HUES48 (cell line): Measurements from ENCODE around the gene ALDOB.

ENCODE experiments used
- H3K27ac ChIP-seq: one replicate; pipeline ENCODE4 v1.7.0; 2013; ENCODE audit warnings: low read depth, low read length, inconsistent platforms
- H3K27me3 ChIP-seq: 2 replicates; pipeline ENCODE4 v1.6.1; 2013; ENCODE audit warnings: mild to moderate bottlenecking, low read length; ENCODE audit not compliant: control insufficient read depth, insufficient read depth
- H3K36me3 ChIP-seq: 2 replicates; pipeline ENCODE4 v1.6.1; 2013; ENCODE audit warnings: low read length; ENCODE audit not compliant: control insufficient read depth, insufficient read depth
- H3K4me1 ChIP-seq: 2 replicates; pipeline ENCODE4 v1.6.1; 2013; ENCODE audit warnings: mild to moderate bottlenecking, low read length; ENCODE audit not compliant: control insufficient read depth, insufficient read depth
- H3K4me3 ChIP-seq: 2 replicates; pipeline ENCODE4 v1.5.1; 2013; ENCODE audit warnings: mild to moderate bottlenecking, low read depth, low read length
- H3K9ac ChIP-seq: 2 replicates; pipeline ENCODE4 v1.6.1; 2013; ENCODE audit warnings: mild to moderate bottlenecking, low read depth, low read length, moderate library complexity
- H3K9me3 ChIP-seq: 2 replicates; pipeline ENCODE4 v1.6.1; 2013; ENCODE audit warnings: low read length; ENCODE audit not compliant: control insufficient read depth, insufficient read depth

Gene ALDOB

GRCh38 chr9:101442318-101442717 lies 6.7 kb upstream of the ALDOB start:
- H3K9ac ChIP-seq: no peak overlapping the region
- H3K27me3 ChIP-seq: no peaks in the 10 kb centered on the region
- H3K4me3 ChIP-seq: no peak overlapping the region
- no peaks in the 10 kb centered on the region for H3K36me3 ChIP-seq
- no peaks in the 10 kb centered on the region for H3K4me1 ChIP-seq
- no peak overlapping the region for H3K27ac ChIP-seq
- no peaks in the 10 kb centered on the region for H3K9me3 ChIP-seq

- Histone ChIP-seq H3K27me3 (no peaks in the 10 kb centered on the region), H3K36me3 (no peaks in the 10 kb centered on the region), H3K4me1 (no peaks in the 10 kb centered on the region), H3K4me3 (no peak overlapping the region), H3K9ac (no peak overlapping the region), H3K9me3 (no peaks in the 10 kb centered on the region), H3K27ac (no peak overlapping the region)
Measured at GRCh38 chr9:101440714-101441230, 5.2 kb upstream of the ALDOB start.

GRCh38 chr9:101438523-101438922 lies 2.9 kb upstream of the ALDOB start:
- H3K4me1 ChIP-seq: no peaks in the 10 kb centered on the region
- no peaks in the 10 kb centered on the region for H3K9me3 ChIP-seq
- H3K4me3 ChIP-seq: no peak overlapping the region
- no peak overlapping the region for H3K27ac ChIP-seq
- no peaks in the 10 kb centered on the region for H3K27me3 ChIP-seq
- H3K36me3 ChIP-seq: no peaks in the 10 kb centered on the region
- H3K9ac ChIP-seq: no peak overlapping the region

GRCh38 chr9:101437806-101438232 lies 2.2 kb upstream of the ALDOB start:
- Histone ChIP-seq H3K36me3 (no peaks in the 10 kb centered on the region), H3K9me3 (no peaks in the 10 kb centered on the region), H3K27ac (no peak overlapping the region), H3K4me3 (no peak overlapping the region), H3K4me1 (no peaks in the 10 kb centered on the region), H3K9ac (no peak overlapping the region), H3K27me3 (no peaks in the 10 kb centered on the region)

GRCh38 chr9:101434998-101435397 lies 576 bp downstream of the ALDOB start:
- Histone ChIP-seq H3K9ac (no peak overlapping the region), H3K27ac (no peak overlapping the region), H3K36me3 (no peaks in the 10 kb centered on the region), H3K4me3 (no peak overlapping the region), H3K4me1 (no peaks in the 10 kb centered on the region), H3K27me3 (no peaks in the 10 kb centered on the region), H3K9me3 (no peaks in the 10 kb centered on the region)

GRCh38 chr9:101433229-101433628 lies 2.3 kb downstream of the ALDOB start:
- H3K4me3 ChIP-seq: no peak overlapping the region
- no peaks in the 10 kb centered on the region for H3K4me1 ChIP-seq
- H3K9ac ChIP-seq: no peak overlapping the region
- H3K27ac ChIP-seq: no peak overlapping the region
- no peaks in the 10 kb centered on the region for H3K9me3 ChIP-seq
- no peaks in the 10 kb centered on the region for H3K36me3 ChIP-seq
- H3K27me3 ChIP-seq: no peaks in the 10 kb centered on the region

GRCh38 chr9:101432740-101433139 lies 2.8 kb downstream of the ALDOB start:
- H3K27ac ChIP-seq: no peak overlapping the region
- H3K4me3 ChIP-seq: no peak overlapping the region

GRCh38 chr9:101432171-101432570 lies 3.4 kb downstream of the ALDOB start:
- Histone ChIP-seq H3K27me3 (no peaks in the 10 kb centered on the region), H3K4me3 (no peak overlapping the region), H3K9me3 (no peaks in the 10 kb centered on the region), H3K36me3 (no peaks in the 10 kb centered on the region), H3K4me1 (no peaks in the 10 kb centered on the region), H3K9ac (no peak overlapping the region), H3K27ac (no peak overlapping the region)

More at GRCh38 chr9:101432740-101433139, 2.8 kb downstream of the ALDOB start:
- H3K9ac ChIP-seq: no peak overlapping the region
- no peaks in the 10 kb centered on the region for H3K27me3 ChIP-seq
- no peaks in the 10 kb centered on the region for H3K9me3 ChIP-seq
- H3K4me1 ChIP-seq: no peaks in the 10 kb centered on the region
- no peaks in the 10 kb centered on the region for H3K36me3 ChIP-seq

GRCh38 chr9:101429736-101430135 lies 5.8 kb downstream of the ALDOB start:
- Histone ChIP-seq H3K9ac (no peak overlapping the region), H3K36me3 (no peaks in the 10 kb centered on the region), H3K4me3 (no peak overlapping the region), H3K4me1 (no peaks in the 10 kb centered on the region), H3K9me3 (no peaks in the 10 kb centered on the region), H3K27ac (no peak overlapping the region), H3K27me3 (no peaks in the 10 kb centered on the region)

- Histone ChIP-seq H3K27me3 (no peaks in the 10 kb centered on the region), H3K27ac (no peak overlapping the region), H3K9ac (no peak overlapping the region), H3K9me3 (no peaks in the 10 kb centered on the region), H3K4me1 (no peaks in the 10 kb centered on the region), H3K4me3 (no peak overlapping the region), H3K36me3 (no peaks in the 10 kb centered on the region)
Measured at GRCh38 chr9:101428909-101429308, 6.7 kb downstream of the ALDOB start.

- H3K36me3 ChIP-seq: no peaks in the 10 kb centered on the region
- H3K9ac ChIP-seq: no peak overlapping the region
- no peaks in the 10 kb centered on the region for H3K27me3 ChIP-seq
- H3K4me3 ChIP-seq: no peak overlapping the region
- H3K4me1 ChIP-seq: no peaks in the 10 kb centered on the region
- H3K27ac ChIP-seq: no peak overlapping the region
- no peaks in the 10 kb centered on the region for H3K9me3 ChIP-seq
Measured at GRCh38 chr9:101427957-101428655, 7.5 kb downstream of the ALDOB start.
